Subcutaneous abdominal adipose tissue (tissue), 5 donors: ENCODE data around the gene TMEM100.

Experiments used
- H3K27ac ChIP-seq: one replicate; pipeline ENCODE4 v1.7.0; 2013; ENCODE audit warnings: low read depth, mild to moderate bottlenecking, inconsistent platforms, low read length, moderate library complexity
- H3K27me3 ChIP-seq, 5 donors: one replicate each; pipeline ENCODE4 v1.7.0; 2013; ENCODE audit warnings: low read length in 5 of 5, inconsistent platforms in 1 of 5; ENCODE audit not compliant: control insufficient read depth in 5 of 5, insufficient read depth in 4 of 5
- H3K36me3 ChIP-seq, 5 donors: one replicate each; pipeline ENCODE4 v1.7.0; 2013; ENCODE audit warnings: low read length in 5 of 5; ENCODE audit not compliant: control insufficient read depth in 5 of 5, insufficient read depth in 5 of 5
- H3K4me1 ChIP-seq, 5 donors: one replicate each; pipeline ENCODE4 v1.7.0; 2013; ENCODE audit warnings: low read length in 5 of 5, mild to moderate bottlenecking in 3 of 5, moderate library complexity in 1 of 5; ENCODE audit not compliant: control insufficient read depth in 5 of 5, insufficient read depth in 5 of 5
- H3K4me3 ChIP-seq, 5 donors: one replicate each; pipeline ENCODE4 v1.7.0; 2013; ENCODE audit warnings: low read length in 5 of 5, low read depth in 1 of 5
- H3K9ac ChIP-seq, 5 donors: one replicate each; pipeline ENCODE4 v1.7.0; 2013; ENCODE audit warnings: low read length in 5 of 5, mild to moderate bottlenecking in 4 of 5, moderate library complexity in 3 of 5
- H3K9me3 ChIP-seq, 5 donors: one replicate each; pipeline ENCODE4 v1.7.0; 2013; ENCODE audit warnings: low read length in 5 of 5; ENCODE audit not compliant: control insufficient read depth in 5 of 5
- donor health status: healthy.
- donor health status: healthy.
- donor health status: healthy.
- donor health status: healthy.
- donor health status: healthy.

Gene TMEM100

GRCh38 chr17:55722742-55723487 lies at the start of gene TMEM100:
TSS of gene TMEM100 (minus strand) at chr17:55722864. CDS start at chr17:55721070, 1,794 bp downstream.
- Histone ChIP-seq H3K9me3 (no peaks in the 10 kb centered on the region), H3K4me3 (peak within 1 kb of the TSS; percentile 50 to 77 (median 67)), H3K4me1 (peaks cover 4 to 68% (median 47%) of the 10 kb centered on the region in 5 donors), H3K36me3 (peaks cover 0 to 5% (median 0%) of the 10 kb centered on the region in 5 donors), H3K9ac (peak within 1 kb of the TSS; percentile 42 to 79 (median 69)), H3K27me3 (no peaks in the 10 kb centered on the region), H3K27ac (peak within 1 kb of the TSS; percentile 97)

GRCh38 chr17:55772086-55772485 lies 49.4 kb upstream of the TMEM100 start:
- H3K27me3 ChIP-seq = no peaks in the 10 kb centered on the region
- no peak overlapping the region for H3K9ac ChIP-seq
- no peak overlapping the region for H3K27ac ChIP-seq
- H3K9me3 ChIP-seq = no peaks in the 10 kb centered on the region
- H3K4me1 ChIP-seq = peaks cover 5 to 18% (median 12%) of the 10 kb centered on the region in 5 donors
- peaks cover 17 to 66% (median 56%) of the 10 kb centered on the region in 5 donors for H3K36me3 ChIP-seq
- no peak overlapping the region for H3K4me3 ChIP-seq

- Histone ChIP-seq H3K36me3 (peaks cover 5 to 49% (median 41%) of the 10 kb centered on the region in 5 donors), H3K27me3 (no peaks in the 10 kb centered on the region), H3K9me3 (no peaks in the 10 kb centered on the region), H3K4me1 (peaks cover 5 to 18% (median 12%) of the 10 kb centered on the region in 5 donors), H3K4me3 (no peak overlapping the region), H3K9ac (peak overlapping the region in 1 of 5 donors; percentile 28), H3K27ac (peak overlapping the region; percentile 90)
These were observed 47.7 kb upstream of the TMEM100 start for GRCh38 chr17:55770196-55770870.

- no peak overlapping the region for H3K9ac ChIP-seq
- no peaks in the 10 kb centered on the region for H3K9me3 ChIP-seq
- H3K27ac ChIP-seq = peak overlapping the region; percentile 90
- H3K27me3 ChIP-seq = no peaks in the 10 kb centered on the region
- H3K4me3 ChIP-seq = peak overlapping the region in 1 of 5 donors; percentile 15
- H3K4me1 ChIP-seq = peaks cover 5 to 18% (median 12%) of the 10 kb centered on the region in 5 donors
- peaks cover 4 to 42% (median 36%) of the 10 kb centered on the region in 5 donors for H3K36me3 ChIP-seq
These were observed 46.9 kb upstream of the TMEM100 start for GRCh38 chr17:55769625-55770000.

GRCh38 chr17:55768936-55769624 lies 46.4 kb upstream of the TMEM100 start:
- H3K27ac ChIP-seq = peak overlapping the region; percentile 90
- H3K4me3 ChIP-seq = peak overlapping the region in 1 of 5 donors; percentile 15
- peaks cover 4 to 37% (median 31%) of the 10 kb centered on the region in 5 donors for H3K36me3 ChIP-seq
- no peaks in the 10 kb centered on the region for H3K9me3 ChIP-seq
- H3K9ac ChIP-seq = no peak overlapping the region
- no peaks in the 10 kb centered on the region for H3K27me3 ChIP-seq
- peaks cover 5 to 18% (median 15%) of the 10 kb centered on the region in 5 donors for H3K4me1 ChIP-seq

- Histone ChIP-seq H3K4me1 (peaks cover 5 to 22% (median 17%) of the 10 kb centered on the region in 5 donors), H3K27me3 (no peaks in the 10 kb centered on the region), H3K36me3 (peaks cover 0 to 8% (median 4%) of the 10 kb centered on the region in 5 donors), H3K27ac (no peak overlapping the region), H3K4me3 (no peak overlapping the region), H3K9me3 (no peaks in the 10 kb centered on the region), H3K9ac (no peak overlapping the region)
These were observed 42.8 kb upstream of the TMEM100 start for GRCh38 chr17:55765472-55765871.

- H3K36me3 ChIP-seq = peaks cover 0 to 8% (median 4%) of the 10 kb centered on the region in 5 donors
- no peak overlapping the region for H3K9ac ChIP-seq
- no peak overlapping the region for H3K4me3 ChIP-seq
- no peaks in the 10 kb centered on the region for H3K9me3 ChIP-seq
- H3K27ac ChIP-seq = no peak overlapping the region
- peaks cover 2 to 17% (median 10%) of the 10 kb centered on the region in 5 donors for H3K4me1 ChIP-seq
- no peaks in the 10 kb centered on the region for H3K27me3 ChIP-seq
These were observed 41.9 kb upstream of the TMEM100 start for GRCh38 chr17:55764610-55765009.

GRCh38 chr17:55763856-55764255 lies 41.2 kb upstream of the TMEM100 start:
- H3K27ac ChIP-seq = no peak overlapping the region
- peaks cover 0 to 8% (median 4%) of the 10 kb centered on the region in 5 donors for H3K36me3 ChIP-seq
- H3K4me3 ChIP-seq = no peak overlapping the region
- H3K9me3 ChIP-seq = no peaks in the 10 kb centered on the region
- H3K9ac ChIP-seq = no peak overlapping the region
- peaks cover 0 to 11% (median 4%) of the 10 kb centered on the region in 5 donors for H3K4me1 ChIP-seq
- no peaks in the 10 kb centered on the region for H3K27me3 ChIP-seq

- Histone ChIP-seq H3K4me3 (no peak overlapping the region), H3K27me3 (no peaks in the 10 kb centered on the region), H3K9ac (no peak overlapping the region), H3K4me1 (peaks cover 0 to 11% (median 4%) of the 10 kb centered on the region in 5 donors), H3K27ac (no peak overlapping the region), H3K9me3 (no peaks in the 10 kb centered on the region), H3K36me3 (no peaks in the 10 kb centered on the region)
These were observed 39.6 kb upstream of the TMEM100 start for GRCh38 chr17:55762086-55762858.
